HEK293 (cell line): Measurements from ENCODE around the gene ODAD4.

Experiments
- CTCF ChIA-PET: fragments of 350-600 bp; formaldehyde crosslinking; extraction: SDS; loops from one replicate; lab custom pipeline; 2021; ENCODE audit warnings: antibody characterized with exemption; lab: Yijun Ruan, JAX
- POLR2A ChIA-PET: fragments of 300-600 bp; formaldehyde crosslinking; extraction: SDS; loops from one replicate; lab custom pipeline; 2020; ENCODE audit warnings: antibody characterized with exemption, inconsistent platforms; lab: Yijun Ruan, JAX
- H3K27ac ChIP-seq: fragments of 200-500 bp; sonication (Bioruptor generic); 2 replicates; pipeline ENCODE4 v1.5.1; 2014; ENCODE audit warnings: low read depth, low read length, control low read depth, inconsistent platforms; ENCODE audit errors: extremely low read depth
- H3K36me3 ChIP-seq, 2 experiments: fragments of 200-500 bp in 1 of 2; sonication (Bioruptor generic) in 1 of 2; 1 replicate in 1 of 2; 2 replicates in 1 of 2; pipeline ENCODE4 v1.5.1; 2014 to 2017; ENCODE audit warnings: inconsistent platforms in 2 of 2, low read length in 2 of 2; ENCODE audit not compliant: control insufficient read depth in 2 of 2, insufficient read depth in 1 of 2
- H3K4me1 ChIP-seq: fragments of 200-500 bp; sonication (Bioruptor generic); 2 replicates; pipeline ENCODE4 v1.5.1; 2014; ENCODE audit warnings: mild to moderate bottlenecking, low read length, inconsistent platforms; ENCODE audit not compliant: control insufficient read depth, insufficient read depth
- H3K4me3 ChIP-seq: 2 replicates; pipeline ENCODE4 v1.5.1; 2011; ENCODE audit warnings: low read depth, mild to moderate bottlenecking, control low read depth, low read length, moderate library complexity
- H3K9me3 ChIP-seq: fragments of 200-500 bp; sonication (Bioruptor generic); 2 replicates; pipeline ENCODE4 v1.5.1; 2014; ENCODE audit warnings: low read depth, low read length, inconsistent platforms; ENCODE audit not compliant: control insufficient read depth, insufficient read depth
- GLIS1 ChIP-seq: fragments of 450-650 bp; formaldehyde crosslinking; IDR thresholded peaks from 2 replicates; pipeline ENCODE4 v1.5.1; 2016; ENCODE audit warnings: missing biosample characterization, missing genetic modification characterization
- HIC1 ChIP-seq: fragments of 450-650 bp; formaldehyde crosslinking; IDR thresholded peaks from 2 replicates; pipeline ENCODE4 v1.5.1; 2016; ENCODE audit warnings: missing biosample characterization, missing genetic modification characterization
- SCRT2 ChIP-seq: fragments of 450-650 bp; formaldehyde crosslinking; IDR thresholded peaks from 2 replicates; pipeline ENCODE4 v1.5.1; 2016; ENCODE audit warnings: missing biosample characterization, missing genetic modification characterization
- SP7 ChIP-seq: fragments of 450-650 bp; formaldehyde crosslinking; IDR thresholded peaks from 2 replicates; pipeline ENCODE4 v1.5.1; 2016; ENCODE audit warnings: missing biosample characterization, missing genetic modification characterization
- ZBTB21 ChIP-seq: fragments of 450-650 bp; formaldehyde crosslinking; IDR thresholded peaks from 2 replicates; pipeline ENCODE4 v1.5.1; 2017; ENCODE audit warnings: missing biosample characterization, missing genetic modification characterization
- ZBTB7A ChIP-seq: fragments of 450-650 bp; formaldehyde crosslinking; IDR thresholded peaks from 2 replicates; pipeline ENCODE4 v1.5.1; 2016; ENCODE audit warnings: low read depth, missing biosample characterization, missing genetic modification characterization
- ZEB2 ChIP-seq: fragments of 450-650 bp; formaldehyde crosslinking; IDR thresholded peaks from 2 replicates; pipeline ENCODE4 v1.5.1; 2016; ENCODE audit warnings: missing biosample characterization, missing genetic modification characterization
- ZFHX2 ChIP-seq: fragments of 450-650 bp; formaldehyde crosslinking; conservative IDR thresholded peaks from 2 replicates; pipeline ENCODE4 v1.5.1; 2016; ENCODE audit warnings: missing biosample characterization, missing genetic modification characterization
- ZNF2 ChIP-seq: fragments of 450-650 bp; formaldehyde crosslinking; IDR thresholded peaks from 2 replicates; pipeline ENCODE4 v1.5.1; 2016; ENCODE audit warnings: missing biosample characterization, missing genetic modification characterization
- ZNF202 ChIP-seq: fragments of 450-650 bp; formaldehyde crosslinking; IDR thresholded peaks from 2 replicates; pipeline ENCODE4 v1.5.1; 2016; ENCODE audit warnings: missing biosample characterization, missing genetic modification characterization, borderline replicate concordance
- ZNF274 ChIP-seq, 2 experiments: fragments of 200-500 bp in 1 of 2; fragments of 450-650 bp in 1 of 2; sonication (Bioruptor generic) in 1 of 2; formaldehyde crosslinking in 1 of 2; IDR thresholded peaks; 2 replicates each; pipeline versions ENCODE4 v1.5.1 to v1.6.1; 2014 to 2016; ENCODE audit warnings: borderline replicate concordance in 1 of 2, inconsistent platforms in 1 of 2, low read length in 1 of 2, missing biosample characterization in 1 of 2, missing genetic modification characterization in 1 of 2
- ZNF335 ChIP-seq: fragments of 450-650 bp; formaldehyde crosslinking; conservative IDR thresholded peaks from 2 replicates; pipeline ENCODE4 v1.5.1; 2016; ENCODE audit warnings: missing biosample characterization, missing genetic modification characterization
- ZNF366 ChIP-seq: fragments of 450-650 bp; formaldehyde crosslinking; conservative IDR thresholded peaks from 2 replicates; pipeline ENCODE4 v1.5.1; 2016; ENCODE audit warnings: missing biosample characterization, missing genetic modification characterization
- ZNF449 ChIP-seq: fragments of 450-650 bp; formaldehyde crosslinking; IDR thresholded peaks from 2 replicates; pipeline ENCODE4 v1.5.1; 2017; ENCODE audit warnings: missing biosample characterization, mild to moderate bottlenecking, missing genetic modification characterization, moderate library complexity
- ZNF600 ChIP-seq: fragments of 450-650 bp; formaldehyde crosslinking; IDR thresholded peaks from 2 replicates; pipeline ENCODE4 v1.5.1; 2016; ENCODE audit warnings: missing biosample characterization, missing genetic modification characterization
- ZNF629 ChIP-seq: fragments of 450-650 bp; formaldehyde crosslinking; IDR thresholded peaks from 2 replicates; pipeline ENCODE4 v1.5.1; 2017; ENCODE audit warnings: missing biosample characterization, missing genetic modification characterization
- ZNF670 ChIP-seq: fragments of 450-650 bp; formaldehyde crosslinking; IDR thresholded peaks from 2 replicates; pipeline ENCODE4 v1.5.1; 2016; ENCODE audit warnings: missing biosample characterization, missing genetic modification characterization, low read depth
- ZNF785 ChIP-seq: fragments of 450-650 bp; formaldehyde crosslinking; IDR thresholded peaks from 2 replicates; pipeline ENCODE4 v1.5.1; 2016; ENCODE audit warnings: missing biosample characterization, missing genetic modification characterization
- TF ChIP-seq, protein P1 (sequence below): fragments of 450-650 bp; formaldehyde crosslinking; IDR thresholded peaks from 2 replicates; pipeline ENCODE4 v1.5.1; 2016; ENCODE audit warnings: missing biosample characterization, missing genetic modification characterization

Gene ODAD4

DNA sequence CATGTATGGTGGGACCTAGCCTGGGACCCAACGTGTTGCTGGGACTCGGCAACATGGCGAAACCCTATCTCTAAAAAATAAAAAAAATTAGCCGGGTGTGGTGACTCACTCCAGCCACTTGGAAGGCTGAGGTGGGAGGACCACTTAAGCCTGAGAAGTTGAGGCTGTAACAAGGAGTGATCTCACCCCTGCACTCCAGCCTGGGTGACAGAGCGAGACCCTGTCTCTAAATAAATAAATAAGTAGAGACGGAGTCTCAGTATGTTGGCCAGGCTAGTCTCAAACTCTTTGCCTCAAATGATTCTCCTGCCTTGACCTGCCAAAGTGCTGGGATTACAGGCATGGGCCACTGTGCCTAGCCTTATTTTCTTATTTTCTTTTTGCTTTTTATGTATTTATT is 26.1 kb downstream of the ODAD4 start:
- Histone ChIP-seq H3K9me3 (no peaks in the 10 kb centered on the region), H3K4me1 (peaks cover 4% of the 10 kb centered on the region; the same call in 1 of the 2 replicates), H3K4me3 (no peak overlapping the region), H3K27ac (no peak overlapping the region), H3K36me3 (peaks cover 0 to 5% of the 10 kb centered on the region in 2 experiments; a peak in 2 of 3 replicates)
- POLR2A ChIA-PET: interaction anchor here (1.2 kb wide), 1 partner anchor 9 kb away, joined by 4 read pairs; no protein-coding TSS in a partner anchor
- TF ChIP-seq ZNF202 (no peak), ZEB2 (tag by site-specific recombination) (0 out of 2 replicates have a peak, but pooled peaks have one; percentile 48), ZBTB21 (peak; percentile 21; the same call in 1 of the 2 replicates), GLIS1 (tag by site-specific recombination) (no peak), SCRT2 (tag by site-specific recombination) (no peak), ZNF2 (tag by site-specific recombination) (0 out of 2 replicates have a peak, but pooled peaks have one; percentile 24), HIC1 (tag by site-specific recombination) (0 out of 2 replicates have a peak, but pooled peaks have one; percentile 45), ZNF600 (tag by site-specific recombination) (peak; percentile 51; the same call in 1 of the 2 replicates), ZNF274 (IDR thresholded peaks at IDR 0.05; ENCODE audit: low read length) (no peak), ZNF274 (tag by site-specific recombination; IDR thresholded peaks at IDR 0.05; ENCODE audit: borderline replicate concordance) (no peak), ZNF335 (tag by site-specific recombination) (peak; percentile 25; the same call in 1 of the 2 replicates), ZNF785 (tag by site-specific recombination) (no peak), ZNF366 (tag by site-specific recombination) (peak; percentile 42), ZNF449 (no peak), ZFHX2 (0 out of 2 replicates have a peak, but pooled peaks have one; percentile 16), SP7 (tag by site-specific recombination) (peak; percentile 35; the same call in 1 of the 2 replicates), ZNF670 (tag by site-specific recombination) (no peak), ZBTB7A (tag by site-specific recombination) (no peak), ZNF629 (tag by site-specific recombination) (peak; percentile 74)
- TF ChIP-seq, protein P1, sequence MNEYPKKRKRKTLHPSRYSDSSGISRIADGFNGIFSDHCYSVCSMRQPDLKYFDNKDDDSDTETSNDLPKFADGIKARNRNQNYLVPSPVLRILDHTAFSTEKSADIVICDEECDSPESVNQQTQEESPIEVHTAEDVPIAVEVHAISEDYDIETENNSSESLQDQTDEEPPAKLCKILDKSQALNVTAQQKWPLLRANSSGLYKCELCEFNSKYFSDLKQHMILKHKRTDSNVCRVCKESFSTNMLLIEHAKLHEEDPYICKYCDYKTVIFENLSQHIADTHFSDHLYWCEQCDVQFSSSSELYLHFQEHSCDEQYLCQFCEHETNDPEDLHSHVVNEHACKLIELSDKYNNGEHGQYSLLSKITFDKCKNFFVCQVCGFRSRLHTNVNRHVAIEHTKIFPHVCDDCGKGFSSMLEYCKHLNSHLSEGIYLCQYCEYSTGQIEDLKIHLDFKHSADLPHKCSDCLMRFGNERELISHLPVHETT (tag by site-specific recombination): peak; percentile 62; the same call in 1 of the 2 replicates
- TF ChIP-seq, all 188 proteins: peak for 11
- CTCF ChIA-PET: interaction anchor here (0.6 to 12.1 kb wide), 5 partner anchors 24 to 219 kb away, joined by 3 to 142 read pairs (median 5); partner anchors contain the start of genes DNAJC7, NKIRAS2 and ODAD4
